Type B pancreatic cell (in vitro differentiated cells): ENCODE measurements around the gene KLK8. TPM values are rescaled to one million over a fixed set of nuclear protein-coding genes. Genes with fewer than 3 reads are reported as not detected.
"Not testable (repeated sequence)": the region's sequence is repeated elsewhere in the genome, so short reads cannot be mapped to it uniquely, and the experiment has no call there.

ENCODE experiments used
- DNase-seq: peaks from one replicate; pipeline ENCODE4 v3.0.0; 2021; ENCODE audit warnings: mixed read lengths; ENCODE audit not compliant: unreplicated experiment; ENCODE audit errors: extremely low spot score
- H3K27ac Mint-ChIP-seq: 2 replicates; pipeline ENCODE4 v1.8.0; 2021; ENCODE audit warnings: mild to moderate bottlenecking, mixed read lengths
- H3K27me3 Mint-ChIP-seq: 2 replicates; pipeline ENCODE4 v1.8.0; 2021; ENCODE audit warnings: mixed read lengths
- H3K36me3 Mint-ChIP-seq: 2 replicates; pipeline ENCODE4 v1.8.0; 2021; ENCODE audit warnings: mixed read lengths
- H3K4me1 Mint-ChIP-seq: one replicate; pipeline ENCODE4 v1.8.0; 2021; ENCODE audit warnings: mixed read lengths; ENCODE audit not compliant: unreplicated experiment
- H3K4me3 Mint-ChIP-seq: 2 replicates; pipeline ENCODE4 v1.8.0; 2021; ENCODE audit warnings: mild to moderate bottlenecking, mixed read lengths
- H3K9me3 Mint-ChIP-seq: 2 replicates; pipeline ENCODE4 v1.8.0; 2021; ENCODE audit warnings: mixed read lengths
- CTCF ChIP-seq: fragments of 200-600 bp; sonication (generic); conservative IDR thresholded peaks from 2 replicates; pipeline ENCODE4 v1.5.0; 2021; ENCODE audit warnings: antibody characterized with exemption, mild to moderate bottlenecking
- total RNA-seq: library from RNA; stranded (reverse); gene quantifications from 2 replicates; pipeline ENCODE4 v1.2.1, GENCODE V29; 2021; ENCODE audit warnings: low replicate concordance

Gene KLK8
- total RNA-seq, 1 donor from 2014 or later = 2.6 TPM

GRCh38 chr19:51000426-51000825 lies 978 bp downstream of the KLK8 start:
- H3K27ac Mint-ChIP-seq = no peak overlapping the region
- no peaks in the 10 kb centered on the region for H3K9me3 Mint-ChIP-seq
- no peak for TF ChIP-seq CTCF
- H3K27me3 Mint-ChIP-seq = peaks cover 30% of the 10 kb centered on the region
- DNase-seq = no peak
- no peaks in the 10 kb centered on the region for H3K36me3 Mint-ChIP-seq
- no peak overlapping the region for H3K4me3 Mint-ChIP-seq
- peaks cover 3% of the 10 kb centered on the region for H3K4me1 Mint-ChIP-seq

- no peak for TF ChIP-seq CTCF
- DNase-seq = no peak
- Mint-ChIP-seq H3K9me3 (no peaks in the 10 kb centered on the region), H3K4me1 (peaks cover 3% of the 10 kb centered on the region), H3K36me3 (no peaks in the 10 kb centered on the region), H3K4me3 (no peak overlapping the region), H3K27me3 (peaks cover 18% of the 10 kb centered on the region), H3K27ac (no peak overlapping the region)
These were observed 2.7 kb downstream of the KLK8 start for GRCh38 chr19:50998686-50999085.

- peaks cover 3% of the 10 kb centered on the region for H3K4me1 Mint-ChIP-seq
These were observed 3.3 kb downstream of the KLK8 start for GRCh38 chr19:50998061-50998460.

GRCh38 chr19:50994129-50994528 lies 7.3 kb downstream of the KLK8 start:
- no peaks in the 10 kb centered on the region for H3K4me1 Mint-ChIP-seq

More at GRCh38 chr19:50998061-50998460, 3.3 kb downstream of the KLK8 start:
- DNase-seq = no peak
- Mint-ChIP-seq H3K4me3 (no peak overlapping the region), H3K27ac (no peak overlapping the region), H3K27me3 (peaks cover 17% of the 10 kb centered on the region), H3K9me3 (no peaks in the 10 kb centered on the region), H3K36me3 (no peaks in the 10 kb centered on the region)
- no peak for TF ChIP-seq CTCF

GRCh38 chr19:50992666-50993035 lies 8.8 kb downstream of the KLK8 start:
- TF ChIP-seq CTCF = no peak
- H3K4me3 Mint-ChIP-seq = no peak overlapping the region
- no peaks in the 10 kb centered on the region for H3K4me1 Mint-ChIP-seq
- H3K36me3 Mint-ChIP-seq = no peaks in the 10 kb centered on the region
- peaks cover 39% of the 10 kb centered on the region for H3K27me3 Mint-ChIP-seq
- no peaks in the 10 kb centered on the region for H3K9me3 Mint-ChIP-seq
- no peak overlapping the region for H3K27ac Mint-ChIP-seq
- no peak for DNase-seq

More at GRCh38 chr19:50994129-50994528, 7.3 kb downstream of the KLK8 start:
- H3K4me3 Mint-ChIP-seq = no peak overlapping the region
- no peak overlapping the region for H3K27ac Mint-ChIP-seq
- H3K27me3 Mint-ChIP-seq = peaks cover 32% of the 10 kb centered on the region
- H3K36me3 Mint-ChIP-seq = no peaks in the 10 kb centered on the region
- DNase-seq = no peak
- H3K9me3 Mint-ChIP-seq = no peaks in the 10 kb centered on the region
- TF ChIP-seq CTCF = no peak

GRCh38 chr19:50984416-50984815 lies 17.0 kb downstream of the KLK8 start:
- not testable (repeated sequence) for H3K36me3 Mint-ChIP-seq, H3K9me3 Mint-ChIP-seq, H3K27ac Mint-ChIP-seq, H3K4me1 Mint-ChIP-seq, H3K4me3 Mint-ChIP-seq, DNase-seq
- peaks cover 48% of the 10 kb centered on the region for H3K27me3 Mint-ChIP-seq
